Activated naive CD4-positive, alpha-beta T cell treated with Interleukin-2 at 50 U/mL for 16 hours (primary cell): ENCODE measurements around the gene SPDYE9.
"Not testable (repeated sequence)": the region's sequence is repeated elsewhere in the genome, so short reads cannot be mapped to it uniquely, and the experiment has no call there.

ENCODE experiments used
- DNase-seq: peaks from one replicate; pipeline ENCODE4 v3.0.0-alpha.2; 2020

The SPDYE9 gene, protein sequence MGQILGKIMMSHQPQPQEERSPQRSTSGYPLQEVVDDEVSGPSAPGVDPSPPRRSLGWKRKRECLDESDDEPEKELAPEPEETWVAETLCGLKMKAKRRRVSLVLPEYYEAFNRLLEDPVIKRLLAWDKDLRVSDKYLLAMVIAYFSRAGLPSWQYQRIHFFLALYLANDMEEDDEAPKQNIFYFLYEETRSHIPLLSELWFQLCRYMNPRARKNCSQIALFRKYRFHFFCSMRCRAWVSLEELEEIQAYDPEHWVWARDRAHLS

GRCh38 chr7:73085938-73086337, at the start of gene SPDYE9:
Gene SPDYE9, minus strand, starts transcription at chr7:73086038. Its CDS starts 1,800 bp downstream, at chr7:73084238.
- not testable (repeated sequence) for DNase-seq

GRCh38 chr7:73134866-73135265, 49.0 kb upstream of the SPDYE9 start:
- DNase-seq: not testable (repeated sequence)

- not testable (repeated sequence) for DNase-seq
Observed at GRCh38 chr7:73132651-73133217, 46.9 kb upstream of the SPDYE9 start.

- not testable (repeated sequence) for DNase-seq
Observed at GRCh38 chr7:73130612-73131011, 44.8 kb upstream of the SPDYE9 start.

DNA sequence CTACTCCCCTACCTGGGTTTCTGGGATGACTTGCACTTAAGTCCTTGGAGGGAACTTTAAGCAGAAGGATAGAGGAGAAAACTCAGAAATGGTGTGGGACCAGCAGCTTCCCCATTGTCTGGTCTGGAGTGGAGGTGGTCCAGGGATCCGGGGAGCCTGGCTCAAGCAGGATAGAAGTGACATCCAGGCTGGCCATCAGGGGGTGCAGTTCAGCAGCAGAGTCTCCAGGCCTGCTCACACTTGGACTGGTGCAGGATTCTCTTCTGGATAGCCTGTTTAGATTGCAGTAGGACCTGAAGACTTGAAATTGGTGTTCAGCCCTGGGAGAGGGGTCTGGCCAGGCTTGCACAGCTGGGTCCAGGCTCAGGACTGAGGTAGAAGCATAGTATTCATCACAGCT, 38.3 kb upstream of the SPDYE9 start:
- DNase-seq: not testable (repeated sequence)

DNA sequence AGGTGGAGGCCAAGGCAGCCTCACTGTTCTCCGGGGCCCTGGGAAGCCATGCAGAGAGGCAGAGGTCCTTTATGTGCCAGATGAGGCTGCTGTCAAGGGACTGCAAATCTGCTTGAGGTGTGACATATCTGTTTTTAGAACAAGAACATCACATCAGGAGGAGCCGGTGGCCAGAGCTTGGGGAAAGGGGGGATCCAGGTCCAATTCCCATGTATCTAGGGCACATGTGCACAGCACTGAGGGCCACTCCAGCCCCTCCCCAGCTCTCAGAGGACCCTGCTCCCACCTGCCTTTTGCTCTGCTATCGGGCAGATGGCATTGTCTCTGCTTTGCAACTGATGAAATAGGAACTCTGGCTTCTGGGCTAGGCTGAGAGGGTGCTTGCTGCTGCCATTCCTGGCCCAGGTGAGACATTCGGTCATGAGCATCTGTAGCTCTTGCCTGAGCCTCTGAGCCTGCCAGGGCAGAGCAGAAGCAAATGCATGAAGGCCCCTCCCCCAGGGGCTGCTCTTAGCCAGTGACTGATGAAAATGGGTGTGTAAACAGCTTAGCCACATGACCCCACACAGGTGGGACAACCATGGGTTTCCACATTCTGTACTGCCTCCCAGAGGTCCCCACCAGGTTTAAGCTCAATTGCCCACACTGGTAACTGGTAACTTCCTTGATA, 37.1 kb upstream of the SPDYE9 start:
- DNase-seq: not testable (repeated sequence)

- not testable (repeated sequence) for DNase-seq
Observed at GRCh38 chr7:73118155-73118554, 32.3 kb upstream of the SPDYE9 start.

DNA sequence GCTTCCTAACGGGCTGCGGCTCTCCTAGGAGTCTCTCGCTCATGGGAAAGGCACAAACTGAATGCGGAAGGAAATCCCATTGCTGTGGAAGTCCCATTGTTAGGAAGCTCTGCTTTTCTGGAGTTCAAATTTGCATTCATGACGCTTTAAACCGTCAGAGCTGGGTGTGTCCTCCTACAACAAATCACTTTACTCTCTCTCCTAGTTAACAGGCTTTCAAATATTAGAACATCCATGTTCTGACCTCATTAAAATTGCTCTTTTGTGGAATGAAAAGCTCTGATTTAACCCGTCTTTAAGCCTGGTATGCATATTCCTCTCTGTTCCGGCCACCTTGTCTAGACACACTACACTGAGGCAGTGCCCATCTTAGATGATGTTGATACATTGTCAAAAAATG, 28.0 kb downstream of the SPDYE9 start, which contains the start of gene SPDYE11:
SPDYE11 (minus strand) TSS at position 101 of the 400 bp plus-strand sequence. CDS start 1,800 bp downstream, outside the sequence.
- DNase-seq: not testable (repeated sequence)

DNA sequence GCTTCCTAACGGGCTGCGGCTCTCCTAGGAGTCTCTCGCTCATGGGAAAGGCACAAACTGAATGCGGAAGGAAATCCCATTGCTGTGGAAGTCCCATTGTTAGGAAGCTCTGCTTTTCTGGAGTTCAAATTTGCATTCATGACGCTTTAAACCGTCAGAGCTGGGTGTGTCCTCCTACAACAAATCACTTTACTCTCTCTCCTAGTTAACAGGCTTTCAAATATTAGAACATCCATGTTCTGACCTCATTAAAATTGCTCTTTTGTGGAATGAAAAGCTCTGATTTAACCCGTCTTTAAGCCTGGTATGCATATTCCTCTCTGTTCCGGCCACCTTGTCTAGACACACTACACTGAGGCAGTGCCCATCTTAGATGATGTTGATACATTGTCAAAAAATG, 56.2 kb downstream of the SPDYE9 start, which contains the start of gene SPDYE8:
SPDYE8 (minus strand) TSS at position 101 of the 400 bp plus-strand sequence. CDS start 1,800 bp downstream, outside the sequence.
- not testable (repeated sequence) for DNase-seq
